CD4-positive, alpha-beta T cell treated with Interleukin-15 for 4 hours (primary cell): ENCODE measurements around the gene LCOR.

Experiments used
- DNase-seq: peaks from one replicate; pipeline ENCODE4 v3.0.0-alpha.2; 2020; ENCODE audit warnings: low spot score

The LCOR gene

DNA sequence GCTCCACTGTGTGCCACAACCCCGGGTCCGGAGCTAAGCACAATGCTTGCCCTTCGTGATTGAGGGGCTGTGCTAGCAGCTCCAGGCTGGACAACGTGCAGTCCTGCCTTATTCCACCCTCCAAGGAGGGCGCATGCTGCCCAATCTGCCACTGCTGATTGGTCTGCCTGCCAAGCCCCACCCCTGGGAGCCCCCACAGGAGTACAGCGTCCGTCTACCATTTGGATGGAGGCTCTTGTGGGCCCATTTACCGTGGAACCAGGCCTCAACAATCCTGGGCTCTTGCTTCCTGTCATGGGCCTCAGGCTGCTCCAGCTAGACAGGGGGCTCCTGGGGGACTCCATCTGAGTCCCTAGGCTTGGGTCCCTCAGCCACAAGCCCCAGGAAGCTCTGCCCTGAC, 180.4 kb downstream of the LCOR start:
- no peak for DNase-seq

DNA sequence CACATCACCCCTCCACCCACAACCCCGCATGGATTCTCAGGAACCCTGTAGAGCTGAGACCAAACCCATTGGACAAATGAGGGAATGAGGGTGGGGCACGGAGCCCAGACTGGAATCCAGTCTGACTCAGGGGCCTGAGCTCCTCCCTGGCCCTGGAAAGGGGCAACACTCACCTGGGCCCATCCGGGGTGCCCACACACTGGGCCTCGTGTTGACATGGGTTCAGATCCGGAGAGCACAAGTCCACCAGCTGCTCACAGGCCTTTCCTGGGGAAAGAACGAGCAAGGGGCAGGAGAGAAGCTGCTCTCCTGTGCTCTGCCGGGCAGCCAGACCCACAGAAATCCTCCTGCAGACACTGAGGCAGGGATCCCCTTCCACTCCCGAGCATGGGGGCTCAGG, 181.5 kb downstream of the LCOR start:
- no peak for DNase-seq

DNA sequence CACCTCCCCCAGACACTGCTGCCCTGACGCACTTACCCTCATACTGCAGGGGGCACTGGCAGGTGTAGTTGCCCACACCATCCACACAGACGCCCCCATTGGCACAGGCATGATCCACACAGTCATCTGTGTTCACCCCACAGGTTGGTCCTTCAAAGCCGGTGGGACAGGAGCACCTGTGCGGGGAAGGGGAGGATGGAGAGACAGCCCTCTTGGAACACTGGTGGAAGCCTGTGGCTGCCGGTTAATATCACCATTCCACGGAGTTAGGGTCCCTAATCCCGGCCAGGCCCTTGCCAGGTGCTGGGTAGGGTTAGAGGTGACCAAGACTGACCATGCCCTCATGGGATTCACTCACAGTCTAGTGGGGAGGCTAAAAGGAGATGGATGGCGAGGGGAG, 181.9 kb downstream of the LCOR start:
- no peak for DNase-seq

DNA sequence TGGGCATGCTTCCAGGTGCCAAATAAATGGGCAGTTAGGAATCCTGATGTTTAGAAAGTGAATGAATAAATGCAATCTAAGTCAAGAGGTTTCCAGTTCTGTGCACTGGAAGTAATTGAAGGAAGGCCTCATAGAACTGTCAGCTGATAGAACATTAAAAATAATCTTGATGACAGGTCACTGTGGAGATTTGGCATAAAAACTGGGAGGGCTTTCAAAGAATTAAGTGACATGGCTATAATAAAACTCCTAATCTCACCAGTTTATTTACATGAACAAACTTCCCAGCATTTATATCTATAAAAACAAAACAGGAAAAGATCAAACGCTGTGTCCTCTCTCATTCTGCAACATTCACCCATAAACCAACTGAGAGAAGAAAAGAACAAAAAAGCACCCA, 183.1 kb downstream of the LCOR start:
- DNase-seq, result no peak

DNA sequence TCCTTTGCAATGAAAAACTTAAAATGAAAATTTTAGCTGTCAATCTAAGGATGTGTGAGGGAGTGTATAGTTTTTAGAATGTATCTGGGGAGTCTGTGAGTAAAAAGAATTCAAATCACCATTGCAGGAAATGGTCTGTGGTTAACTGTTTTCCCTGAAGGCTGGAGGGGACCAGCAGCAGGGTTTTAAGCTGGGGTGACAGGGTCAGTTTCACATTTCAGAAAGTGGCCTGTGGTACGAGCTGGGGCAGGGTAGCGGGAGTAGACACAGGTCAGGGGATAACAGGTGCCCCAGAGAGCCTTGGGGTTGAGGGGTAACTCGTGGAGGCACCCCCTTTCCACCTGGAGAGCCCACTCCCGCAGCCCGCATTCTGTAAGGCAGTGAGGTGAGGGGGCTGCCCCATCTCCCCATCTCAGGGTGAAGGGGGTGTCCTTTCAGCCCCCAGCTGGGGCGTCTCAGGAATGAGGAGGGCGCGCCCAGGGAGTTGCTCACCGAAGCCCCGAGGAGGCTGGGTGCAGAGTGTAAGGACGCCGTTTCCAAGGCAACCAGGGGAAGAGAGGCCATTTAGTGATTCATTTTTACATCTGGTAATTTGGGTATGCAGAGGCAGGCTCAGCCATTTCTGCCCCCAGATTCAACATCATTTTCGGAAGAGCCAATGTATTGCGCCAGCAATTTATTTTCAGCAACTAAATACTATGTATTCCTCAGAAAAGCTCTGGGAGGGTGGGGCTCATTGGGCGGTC, 184.8 kb downstream of the LCOR start:
- DNase-seq, result no peak

DNA sequence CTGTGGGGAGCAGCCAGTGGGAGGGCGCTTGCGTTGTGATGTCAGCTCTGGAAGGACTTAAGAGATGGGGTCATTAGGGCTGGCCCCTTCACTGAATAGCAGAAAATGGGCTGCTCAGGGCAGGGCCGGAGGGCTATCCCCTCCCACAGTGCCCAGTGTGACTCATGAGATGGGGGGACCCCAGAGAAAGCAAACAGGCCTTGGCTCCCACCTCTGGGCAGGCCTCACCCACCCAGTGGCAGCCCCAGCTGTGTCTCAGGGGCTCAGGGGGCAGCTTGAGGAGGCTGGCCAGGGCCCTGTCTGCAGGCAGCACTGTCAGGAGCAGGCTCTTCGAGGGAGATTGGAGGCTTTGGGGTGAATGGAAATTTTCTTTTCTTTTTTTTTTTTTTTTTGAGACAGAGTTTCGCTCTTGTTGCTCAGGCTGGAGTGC, 185.4 kb downstream of the LCOR start:
- DNase-seq, result no peak

DNA sequence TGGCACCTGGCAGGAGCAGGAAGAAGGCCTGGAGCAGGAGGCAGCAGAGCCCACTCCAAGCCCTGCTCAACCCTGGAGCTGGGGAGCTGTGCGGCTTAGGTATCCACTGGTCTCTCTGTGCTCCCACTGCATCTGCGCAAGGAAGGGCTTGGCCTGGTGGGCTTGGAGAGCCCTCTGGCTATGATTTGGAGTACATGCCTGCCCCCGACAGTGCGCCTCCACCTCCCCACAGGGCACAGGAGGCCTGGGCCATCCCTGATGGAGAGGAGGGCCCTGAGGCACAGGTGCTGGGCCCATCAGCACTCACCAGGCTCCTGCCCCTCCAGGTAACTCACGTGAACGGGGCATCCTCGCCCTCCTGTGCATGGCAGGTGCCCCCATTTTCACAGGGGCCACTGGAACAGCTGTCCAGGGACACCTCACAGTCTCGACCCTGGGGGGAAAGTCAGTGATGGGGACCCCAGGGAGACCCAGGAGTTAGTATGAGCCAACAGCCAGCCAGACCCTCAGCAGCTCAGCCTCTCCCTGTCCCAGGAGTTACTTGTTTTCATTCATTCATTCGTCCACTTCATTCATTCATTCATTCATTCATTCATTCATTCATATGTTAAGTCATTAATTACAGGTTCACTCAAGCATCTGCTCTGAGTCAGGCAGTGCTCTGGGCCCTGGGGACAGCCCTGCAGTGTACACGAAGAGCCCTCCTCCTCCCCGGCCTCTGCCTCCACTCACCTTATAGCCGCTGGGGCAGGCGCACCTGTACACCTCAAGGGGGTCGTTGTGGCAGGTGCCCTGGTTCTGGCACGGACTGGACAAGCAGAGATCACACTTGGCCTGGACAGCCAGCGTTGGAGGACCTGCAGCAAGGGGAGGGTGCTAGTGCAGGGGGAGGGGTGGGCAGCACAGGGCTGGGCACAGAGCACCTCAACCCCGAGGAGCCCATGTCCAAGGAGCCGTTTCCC, 186.4 kb downstream of the LCOR start:
- no peak for DNase-seq

DNA sequence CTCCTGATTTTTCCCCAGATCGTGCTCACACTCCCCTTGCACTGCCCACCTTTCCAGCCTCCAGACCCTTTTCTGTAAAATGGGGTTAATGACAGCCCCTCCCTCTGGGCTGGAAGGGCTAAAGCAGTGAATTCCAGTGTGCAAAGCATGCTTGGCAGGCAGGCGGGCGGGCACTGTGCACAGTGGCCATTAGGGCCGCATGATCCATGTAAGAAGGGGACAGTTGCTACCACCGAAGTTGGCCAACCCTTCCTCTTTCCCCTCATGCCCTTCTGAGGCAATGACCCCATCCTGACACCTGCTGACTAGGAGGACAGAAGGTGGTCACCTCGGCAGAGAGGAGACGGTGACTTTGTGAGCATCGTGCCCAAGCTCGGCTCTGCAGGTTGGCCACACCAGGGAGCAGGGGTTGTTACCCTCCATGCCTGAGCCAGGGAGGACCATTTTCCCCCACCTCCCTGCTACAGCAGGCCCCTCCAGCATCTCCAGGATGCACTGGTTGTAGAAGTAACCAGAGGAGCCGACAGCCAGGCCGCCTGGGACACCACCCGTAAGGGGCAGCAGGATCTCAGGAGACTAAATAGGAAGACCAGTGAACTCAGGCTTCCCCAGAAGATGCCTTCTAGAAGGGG, 187.2 kb downstream of the LCOR start:
- no peak for DNase-seq

DNA sequence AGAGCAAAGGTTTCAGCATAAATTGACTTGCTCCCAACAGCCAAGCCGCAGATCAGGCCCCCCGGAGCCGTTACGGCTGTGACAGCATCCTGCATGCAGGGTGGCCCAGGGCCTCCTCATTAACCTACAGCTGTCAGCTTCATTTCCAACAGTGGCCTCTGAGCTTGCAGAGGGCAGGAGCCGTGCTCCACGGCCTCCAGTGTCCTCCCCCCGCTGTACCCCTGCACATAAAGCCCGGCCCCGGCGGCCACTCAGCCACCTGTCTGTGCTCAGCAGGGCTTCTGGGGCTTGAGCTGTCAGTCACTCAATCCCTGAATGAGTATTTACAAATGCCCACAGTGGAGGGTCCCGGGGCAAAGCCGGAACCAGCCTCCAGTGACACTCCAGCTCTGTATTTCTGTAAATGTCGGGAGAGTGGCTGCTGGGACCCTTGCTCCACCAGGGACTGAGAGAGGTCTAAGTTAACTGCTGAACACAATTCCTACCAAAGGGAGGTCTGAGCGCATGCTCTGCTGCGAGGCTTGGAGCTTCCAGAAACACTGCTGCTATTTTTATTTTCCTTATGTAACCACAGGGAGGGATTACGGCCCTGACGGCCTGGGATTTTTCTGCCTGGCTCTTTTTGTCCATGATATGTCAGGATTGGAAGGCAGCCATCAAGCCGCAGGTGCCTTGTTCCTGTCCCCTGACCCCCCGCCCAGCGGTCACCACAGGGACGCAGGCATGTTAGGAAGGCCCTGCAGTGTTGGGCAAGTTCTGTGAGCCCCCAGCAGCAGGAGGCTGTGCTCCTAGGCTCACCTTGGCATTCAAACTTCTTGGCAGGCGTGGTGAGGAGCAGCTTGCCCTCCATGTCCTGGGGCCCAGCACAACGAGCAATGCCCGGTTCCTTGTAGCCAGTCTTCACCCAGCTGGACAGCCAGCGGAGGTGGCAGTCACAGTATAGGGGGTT, 188.6 kb downstream of the LCOR start:
- no peak for DNase-seq

DNA sequence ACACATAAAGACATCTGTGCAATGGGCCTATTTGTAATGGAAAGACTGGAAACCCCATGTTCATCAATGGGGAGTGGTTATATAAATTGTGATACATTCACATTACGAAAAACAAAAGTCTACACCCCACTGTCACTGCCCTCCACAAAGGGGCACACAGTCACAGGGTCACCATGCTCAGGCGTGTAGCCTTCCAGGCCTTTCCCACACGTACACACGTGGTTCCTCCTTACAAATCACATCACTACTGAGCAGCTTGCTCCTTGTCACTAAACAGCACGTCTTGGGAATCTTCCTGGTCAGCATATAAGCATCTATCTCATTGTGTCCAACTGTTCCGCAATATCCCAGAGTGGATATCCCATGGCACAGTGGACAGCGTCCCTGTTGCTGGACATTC, 190.5 kb downstream of the LCOR start:
- DNase-seq, result no peak

DNA sequence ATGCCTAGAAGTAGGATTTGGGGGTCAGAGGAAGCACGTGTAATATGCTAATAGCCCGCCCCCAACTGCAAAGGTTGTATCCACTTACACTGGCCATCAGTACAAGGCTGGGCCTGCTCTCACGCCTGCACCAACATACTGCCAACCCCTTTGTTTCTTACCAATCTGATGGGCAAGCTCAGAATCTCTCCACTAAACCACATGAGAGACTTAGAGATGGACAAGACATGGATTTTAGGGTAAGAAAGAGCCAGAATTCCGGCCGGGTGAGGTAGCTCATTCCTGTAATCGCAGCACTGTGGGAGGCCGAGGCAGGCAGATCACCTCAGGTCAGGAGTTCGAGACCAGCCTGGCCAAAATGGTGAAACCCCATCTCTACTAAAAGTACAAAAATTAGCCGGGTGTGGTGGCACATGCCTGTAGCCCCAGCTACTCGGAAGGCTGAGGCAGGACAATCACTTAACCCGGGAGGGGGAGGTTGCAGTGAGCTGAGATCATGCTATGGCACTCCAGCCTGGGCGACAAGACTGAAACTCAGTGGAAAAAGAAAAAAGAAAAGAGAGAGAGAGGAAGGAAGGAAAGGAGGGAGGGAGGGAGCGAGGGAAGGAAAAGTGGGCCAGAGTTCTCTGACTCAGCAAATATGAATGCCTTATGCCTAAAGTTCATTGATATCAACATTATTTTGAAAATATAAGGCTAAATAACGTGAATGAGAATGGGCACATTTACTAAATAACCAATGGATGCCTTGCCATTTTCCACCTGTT, 191.5 kb downstream of the LCOR start:
- DNase-seq, result no peak

DNA sequence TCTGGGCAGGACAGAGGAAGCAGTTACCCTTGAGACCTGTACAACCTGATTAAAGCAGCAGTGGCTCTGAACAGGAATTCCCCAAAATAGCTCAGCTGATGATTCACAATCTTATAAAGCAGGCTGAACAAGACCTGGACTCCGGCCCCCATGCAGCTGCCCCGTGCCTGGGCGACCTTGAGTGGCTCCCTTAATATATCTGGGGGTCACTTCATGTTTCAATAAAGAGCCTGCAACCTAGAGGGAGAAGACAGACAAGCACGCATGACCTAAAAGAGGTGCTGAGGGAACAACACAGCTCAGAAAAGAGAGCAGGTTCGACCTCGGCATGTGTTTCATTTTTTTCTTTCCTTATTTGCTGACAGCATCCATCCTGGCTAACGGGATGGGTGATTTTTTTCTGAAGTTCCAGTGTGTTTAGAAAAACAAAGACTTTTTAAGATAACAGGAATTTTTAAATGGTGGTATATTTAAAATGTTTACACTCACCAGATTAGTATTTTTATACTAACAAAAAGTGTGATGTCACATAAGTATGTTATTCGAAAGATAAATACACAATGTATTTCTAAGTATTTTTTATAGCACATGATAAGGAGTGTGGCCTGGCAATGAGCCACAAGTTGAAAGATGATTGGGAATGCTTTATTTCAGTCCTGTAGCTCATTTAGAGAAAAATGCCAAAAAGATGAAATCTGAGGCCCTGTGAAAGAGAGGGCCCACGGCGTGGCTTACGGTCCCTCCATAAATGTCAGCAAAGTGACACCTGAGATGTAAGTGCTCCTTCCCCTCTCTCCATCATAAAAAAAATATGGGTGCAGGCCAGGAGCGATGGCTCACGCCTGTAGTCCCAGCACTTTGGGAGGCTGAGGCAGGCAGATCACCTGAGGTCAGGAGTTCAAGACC, 192.3 kb downstream of the LCOR start:
- no peak for DNase-seq

DNA sequence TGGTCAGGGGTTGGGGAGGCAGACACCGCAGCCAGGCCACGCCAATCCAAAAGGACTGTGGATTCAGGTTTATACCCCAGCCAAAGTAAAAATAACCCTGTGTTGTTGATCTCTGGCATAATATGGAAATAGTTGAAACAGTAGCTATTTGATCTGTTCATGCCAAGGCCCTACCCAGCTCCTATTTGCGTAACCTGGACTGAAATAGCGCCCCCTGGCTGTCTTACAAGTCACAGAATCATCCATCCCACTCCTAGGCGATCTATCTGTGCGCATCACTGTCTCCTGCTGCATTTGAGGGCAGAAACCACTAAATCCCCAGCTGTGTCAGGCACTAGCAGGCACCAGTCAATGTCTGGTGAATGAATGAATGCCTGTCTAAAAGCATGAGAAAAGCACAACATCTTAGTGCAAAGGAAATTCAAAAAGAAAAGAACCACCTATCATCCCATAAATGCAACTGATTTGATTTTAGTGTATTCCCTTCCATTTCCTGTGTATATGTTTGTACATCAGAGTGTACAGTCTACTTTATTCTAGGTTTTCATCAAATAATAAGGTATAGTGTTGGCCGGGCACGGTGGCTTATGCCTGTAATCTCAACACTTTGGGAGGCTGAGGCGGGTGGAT, 193.6 kb downstream of the LCOR start:
- DNase-seq, result peak; percentile 43

DNA sequence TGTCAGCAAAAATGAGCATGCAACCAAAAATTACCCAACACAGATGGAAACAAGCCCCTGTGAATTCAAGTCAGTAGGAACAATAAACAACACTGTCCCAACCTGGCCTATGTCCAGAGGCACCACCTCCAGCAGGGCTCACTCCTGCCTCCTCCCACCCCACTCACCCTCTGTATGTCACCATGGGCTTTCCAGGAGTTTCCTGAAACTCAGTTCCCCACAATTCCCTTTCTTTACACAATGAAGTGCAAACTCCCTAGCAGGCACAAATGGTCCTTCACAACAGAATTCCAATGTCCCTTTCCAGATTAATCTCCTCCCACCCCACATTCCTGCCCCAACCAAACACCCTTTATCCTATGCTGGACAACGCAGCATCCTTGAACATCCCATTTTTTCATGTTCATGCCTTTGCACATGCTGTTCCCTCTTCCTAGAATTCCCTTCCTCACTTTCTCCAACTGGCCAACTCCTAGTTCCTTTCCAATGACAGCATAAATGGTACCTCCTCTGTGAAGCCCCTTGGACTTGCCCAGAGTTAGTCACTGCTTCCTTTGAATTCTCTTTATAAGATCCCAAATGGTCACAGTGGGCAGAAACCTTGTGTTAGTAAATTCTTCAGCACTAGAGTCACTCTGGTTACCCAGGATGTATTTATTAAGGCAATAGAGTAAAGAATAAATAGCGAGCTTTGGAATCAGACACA, 196.2 kb downstream of the LCOR start:
- no peak for DNase-seq

DNA sequence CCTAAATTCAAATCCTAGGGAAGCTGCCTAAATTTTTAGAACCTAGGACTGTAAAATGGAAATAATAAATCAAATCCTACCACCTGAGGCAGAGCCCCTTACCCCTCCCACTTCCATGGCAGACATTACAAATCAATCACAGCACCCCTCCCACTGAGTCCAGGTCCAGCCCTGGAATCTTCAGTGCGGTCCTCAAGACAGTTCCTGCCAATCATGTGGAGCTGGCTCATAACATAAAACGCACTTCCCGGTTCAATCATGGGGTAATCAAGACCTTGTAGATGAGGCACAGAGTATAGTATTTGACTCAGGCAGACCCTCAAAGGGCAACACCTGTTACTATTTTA, 196.7 kb downstream of the LCOR start:
- DNase-seq, result no peak

DNA sequence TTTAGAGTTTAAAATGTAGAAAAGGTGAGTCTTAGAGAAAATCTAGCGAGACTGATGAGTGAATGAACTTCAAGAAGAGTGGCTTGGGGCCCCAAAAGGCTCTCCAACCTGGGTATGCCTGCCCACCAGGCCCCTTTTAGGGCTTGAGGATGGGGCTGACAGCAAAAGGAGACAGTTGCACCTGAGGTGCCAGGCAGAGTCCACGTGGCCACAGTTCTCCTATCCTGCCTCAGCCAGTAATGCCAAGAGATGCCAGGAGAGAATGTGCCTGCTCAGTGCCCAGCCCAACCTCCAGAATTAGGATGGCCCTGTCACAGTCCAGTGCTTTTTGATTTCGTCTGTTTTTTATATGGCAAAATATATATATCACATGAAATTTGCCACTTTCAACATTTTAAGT, 197.2 kb downstream of the LCOR start:
- no peak for DNase-seq

DNA sequence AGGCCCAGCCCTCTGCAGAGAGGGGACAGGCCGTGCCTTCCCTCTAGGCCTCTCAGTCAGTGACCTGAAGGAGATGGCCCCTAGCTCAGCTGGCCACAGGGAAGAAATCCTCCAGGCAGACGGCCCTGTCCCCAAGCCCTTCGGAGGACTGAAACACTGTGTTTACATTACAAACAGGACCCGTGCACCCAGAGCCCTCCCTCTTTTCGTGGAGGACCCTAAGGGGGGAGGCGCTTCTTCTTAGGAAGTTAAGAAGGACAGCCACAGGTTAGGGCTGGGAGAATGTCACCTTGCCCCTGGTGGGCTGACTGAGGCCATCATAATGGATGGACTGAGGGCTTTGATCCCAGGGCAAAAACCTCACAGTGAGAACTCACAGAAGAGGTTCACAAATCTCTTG, 198.8 kb downstream of the LCOR start:
- no peak for DNase-seq

DNA sequence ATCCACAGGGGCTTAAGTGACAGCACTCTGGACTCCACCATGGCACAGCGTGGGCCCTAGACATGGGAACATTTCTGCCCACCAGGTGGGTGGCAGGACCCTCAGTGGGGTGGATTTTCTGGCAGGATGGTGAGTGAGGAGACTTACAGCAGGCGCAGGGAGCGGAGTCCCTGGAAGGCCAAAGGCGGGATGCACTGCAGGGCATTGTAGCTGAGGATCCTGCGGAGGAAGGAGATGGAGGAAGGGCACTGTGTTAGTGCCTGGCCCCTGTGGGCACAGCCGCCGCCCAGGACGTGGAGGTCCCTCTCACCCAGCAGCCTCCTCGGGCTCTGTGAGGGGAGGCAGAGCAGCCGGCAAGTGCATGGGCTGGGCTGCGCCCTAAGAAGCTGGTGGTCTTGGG, 199.4 kb downstream of the LCOR start:
- no peak for DNase-seq

DNA sequence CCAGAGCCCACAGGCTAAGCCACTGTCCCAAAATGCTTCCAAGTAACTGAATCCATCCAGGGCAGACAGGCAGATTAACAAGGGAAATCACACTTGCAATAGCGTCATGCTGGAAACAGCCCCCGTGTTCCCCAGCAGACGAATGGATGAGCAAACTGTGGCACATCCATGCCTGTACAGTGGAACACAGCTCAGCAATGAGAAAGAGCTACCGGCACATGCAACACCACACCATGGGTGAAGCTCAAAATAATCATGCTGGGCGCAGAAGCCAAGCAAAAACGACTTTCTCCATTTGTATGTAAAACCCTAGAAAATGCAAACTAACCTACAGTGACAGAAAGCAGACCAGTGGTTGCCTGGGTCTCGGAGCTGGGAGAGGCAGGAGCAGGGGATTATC, 200.5 kb downstream of the LCOR start:
- no peak for DNase-seq
